HFF-Myc (cell line): ENCODE results near the gene QKI.

Source experiments
- DNase-seq: peaks from one replicate; pipeline ENCODE4 v3.0.0-alpha.2; 2011; ENCODE audit warnings: low read depth; ENCODE audit errors: extremely low read depth
- H3K4me3 ChIP-seq: replicated peaks from 2 replicates; pipeline ENCODE4 v1.5.1; 2011; ENCODE audit warnings: low read depth, mild to moderate bottlenecking, control low read depth, low read length
- CTCF ChIP-seq: IDR thresholded peaks from 2 replicates; pipeline ENCODE4 v1.5.1; 2012; ENCODE audit warnings: mild to moderate bottlenecking, low read depth, low read length, control low read depth; ENCODE audit errors: missing control alignments

QKI gene

GRCh38 chr6:163573503-163574179 is 159.1 kb downstream of the QKI start:
- DNase-seq: no peak
- TF ChIP-seq CTCF: no peak
- H3K4me3 ChIP-seq: no peak overlapping the region

- H3K4me3 ChIP-seq: no peak overlapping the region
- TF ChIP-seq CTCF: no peak
- DNase-seq: no peak
Measured at GRCh38 chr6:163576114-163576513, 161.6 kb downstream of the QKI start.

GRCh38 chr6:163577404-163577803 is 162.9 kb downstream of the QKI start:
- TF ChIP-seq CTCF: no peak
- no peak for DNase-seq
- no peak overlapping the region for H3K4me3 ChIP-seq

- TF ChIP-seq CTCF: no peak
- no peak for DNase-seq
- no peak overlapping the region for H3K4me3 ChIP-seq
Measured at GRCh38 chr6:163579111-163579879, 164.8 kb downstream of the QKI start.

- H3K4me3 ChIP-seq: no peak overlapping the region
- DNase-seq: no peak
- no peak for TF ChIP-seq CTCF
Measured at GRCh38 chr6:163579880-163580295, 165.4 kb downstream of the QKI start.

- no peak overlapping the region for H3K4me3 ChIP-seq
- no peak for DNase-seq
- TF ChIP-seq CTCF: no peak
Measured at GRCh38 chr6:163580311-163581030, 166.0 kb downstream of the QKI start.
